ENCODE results near the gene ACSF2. TPM values are rescaled to one million over a fixed set of nuclear protein-coding genes. Genes with fewer than 3 reads are reported as not detected.

Gene ACSF2
- total and polyA plus RNA-seq, 2 of the 13 experiments (the other 11 are each of a cell fraction or from before 2014, with no cell fraction given) = 87.3 to 109 TPM

- TF ChIP-seq ZNF280B (CRISPR knock-in tag; IDR thresholded peaks at IDR 0.05; ENCODE audit: borderline replicate concordance) (no peak), GABPA (IDR thresholded peaks at IDR 0.05; ENCODE audit: low read depth, low read length) (no peak), GABPA (CRISPR knock-in tag; IDR thresholded peaks at IDR 0.05; ENCODE audit: low read depth) (peak; percentile 10; the same call in 1 of the 2 replicates), SIX1 (CRISPR knock-in tag; IDR thresholded peaks at IDR 0.05; ENCODE audit: borderline replicate concordance) (no peak), ZNF772 (CRISPR knock-in tag; IDR thresholded peaks at IDR 0.05) (peak; percentile 80; the same call in 1 of the 2 replicates), SNAPC4 (CRISPR knock-in tag; IDR thresholded peaks at IDR 0.05) (no peak), CHD4 (IDR thresholded peaks at IDR 0.05; ENCODE audit: borderline replicate concordance, low read length) (0 out of 2 replicates have a peak, but pooled peaks have one; percentile 34), KDM4B (CRISPR knock-in tag; IDR thresholded peaks at IDR 0.05) (peak; percentile 49; the same call in 1 of the 2 replicates), PRPF4 (IDR thresholded peaks at IDR 0.05; ENCODE audit: low read depth, low read length, poor library complexity, severe bottlenecking) (no peak), ZNF816 (CRISPR knock-in tag; IDR thresholded peaks at IDR 0.05; ENCODE audit: borderline replicate concordance) (no peak; the same call in 1 of the 2 replicates), ZNF383 (CRISPR knock-in tag; IDR thresholded peaks at IDR 0.05; ENCODE audit: borderline replicate concordance) (no peak), KDM5A (IDR thresholded peaks at IDR 0.05; ENCODE audit: borderline replicate concordance, low read length) (no peak), ATF4 (CRISPR knock-in tag; IDR thresholded peaks at IDR 0.05) (peak in 1 of 2 experiments; percentile 92; a peak in 2 of 4 replicates), HMG20A (CRISPR knock-in tag; IDR thresholded peaks at IDR 0.05; ENCODE audit: borderline replicate concordance) (0 out of 2 replicates have a peak, but pooled peaks have one; percentile 71)
- TF ChIP-seq, protein P1, sequence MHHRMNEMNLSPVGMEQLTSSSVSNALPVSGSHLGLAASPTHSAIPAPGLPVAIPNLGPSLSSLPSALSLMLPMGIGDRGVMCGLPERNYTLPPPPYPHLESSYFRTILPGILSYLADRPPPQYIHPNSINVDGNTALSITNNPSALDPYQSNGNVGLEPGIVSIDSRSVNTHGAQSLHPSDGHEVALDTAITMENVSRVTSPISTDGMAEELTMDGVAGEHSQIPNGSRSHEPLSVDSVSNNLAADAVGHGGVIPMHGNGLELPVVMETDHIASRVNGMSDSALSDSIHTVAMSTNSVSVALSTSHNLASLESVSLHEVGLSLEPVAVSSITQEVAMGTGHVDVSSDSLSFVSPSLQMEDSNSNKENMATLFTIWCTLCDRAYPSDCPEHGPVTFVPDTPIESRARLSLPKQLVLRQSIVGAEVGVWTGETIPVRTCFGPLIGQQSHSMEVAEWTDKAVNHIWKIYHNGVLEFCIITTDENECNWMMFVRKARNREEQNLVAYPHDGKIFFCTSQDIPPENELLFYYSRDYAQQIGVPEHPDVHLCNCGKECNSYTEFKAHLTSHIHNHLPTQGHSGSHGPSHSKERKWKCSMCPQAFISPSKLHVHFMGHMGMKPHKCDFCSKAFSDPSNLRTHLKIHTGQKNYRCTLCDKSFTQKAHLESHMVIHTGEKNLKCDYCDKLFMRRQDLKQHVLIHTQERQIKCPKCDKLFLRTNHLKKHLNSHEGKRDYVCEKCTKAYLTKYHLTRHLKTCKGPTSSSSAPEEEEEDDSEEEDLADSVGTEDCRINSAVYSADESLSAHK (CRISPR knock-in tag; IDR thresholded peaks at IDR 0.05; ENCODE audit: borderline replicate concordance) = no peak
- TF ChIP-seq, protein P2, sequence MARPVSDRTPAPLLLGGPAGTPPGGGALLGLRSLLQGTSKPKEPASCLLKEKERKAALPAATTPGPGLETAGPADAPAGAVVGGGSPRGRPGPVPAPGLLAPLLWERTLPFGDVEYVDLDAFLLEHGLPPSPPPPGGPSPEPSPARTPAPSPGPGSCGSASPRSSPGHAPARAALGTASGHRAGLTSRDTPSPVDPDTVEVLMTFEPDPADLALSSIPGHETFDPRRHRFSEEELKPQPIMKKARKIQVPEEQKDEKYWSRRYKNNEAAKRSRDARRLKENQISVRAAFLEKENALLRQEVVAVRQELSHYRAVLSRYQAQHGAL (CRISPR knock-in tag; IDR thresholded peaks at IDR 0.05; ENCODE audit: not compliant biosample characterization) = no peak
These were observed 33.0 kb downstream of the ACSF2 start (continued) for GRCh38 chr17:50458701-50459676.

Data from HepG2 (cell line).